NOMO-1 treated with DMSO at 0.1 percent for 48 hours (cell line): Measurements from ENCODE around the gene SBNO2.

Experiments used
- DNase-seq: peaks from one replicate; lab custom pipeline; 2025; ENCODE audit not compliant: unreplicated experiment; lab: John Stamatoyannopoulos, UW

The SBNO2 gene

GRCh38 chr19:1091544-1092175, 82.4 kb downstream of the SBNO2 start:
- DNase-seq: no peak

- DNase-seq: no peak
These were observed 83.1 kb downstream of the SBNO2 start for GRCh38 chr19:1090731-1091543.

GRCh38 chr19:1089891-1090290, 84.2 kb downstream of the SBNO2 start:
- no peak for DNase-seq

- DNase-seq: no peak
These were observed 84.8 kb downstream of the SBNO2 start for GRCh38 chr19:1089126-1089771.

- DNase-seq: no peak
These were observed 85.6 kb downstream of the SBNO2 start for GRCh38 chr19:1088416-1089010.

DNA sequence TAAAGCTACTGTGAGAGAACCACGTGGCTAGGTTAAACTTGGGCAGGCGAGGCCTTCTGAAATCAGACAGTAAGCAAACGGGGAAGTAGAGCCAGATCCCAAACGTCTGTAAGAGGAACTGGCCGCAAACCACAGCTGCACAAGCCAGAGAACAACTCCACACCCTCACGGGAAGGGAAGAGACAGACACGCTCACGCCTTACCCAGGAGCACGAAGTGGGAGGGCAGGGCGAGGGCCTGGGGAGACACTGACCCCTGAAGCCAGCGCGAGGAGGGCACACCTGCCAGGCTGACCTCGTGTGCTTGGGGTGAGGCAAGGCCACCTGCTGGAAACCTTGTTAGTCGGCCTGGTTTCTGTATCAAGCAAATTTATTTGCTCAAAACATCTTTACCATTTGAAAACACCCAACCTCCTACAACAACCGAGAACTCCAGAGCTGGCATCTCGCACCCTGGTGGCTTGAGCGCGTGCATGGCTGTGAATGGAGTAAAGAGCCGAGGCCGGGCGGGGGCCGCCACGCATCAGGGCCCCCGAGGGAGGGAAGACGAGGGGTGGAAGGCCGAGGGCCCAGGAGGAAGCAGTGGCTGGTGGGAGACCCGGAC, 86.2 kb downstream of the SBNO2 start:
- DNase-seq: peak; percentile 96

- DNase-seq: no peak
These were observed 87.5 kb downstream of the SBNO2 start for GRCh38 chr19:1086613-1087012.

GRCh38 chr19:1085676-1086442, 88.2 kb downstream of the SBNO2 start:
- no peak for DNase-seq

GRCh38 chr19:1085053-1085658, 88.9 kb downstream of the SBNO2 start:
- DNase-seq: no peak

- DNase-seq: no peak
These were observed 89.8 kb downstream of the SBNO2 start for GRCh38 chr19:1084024-1084868.

- no peak for DNase-seq
These were observed 90.9 kb downstream of the SBNO2 start for GRCh38 chr19:1082928-1083816.

DNA sequence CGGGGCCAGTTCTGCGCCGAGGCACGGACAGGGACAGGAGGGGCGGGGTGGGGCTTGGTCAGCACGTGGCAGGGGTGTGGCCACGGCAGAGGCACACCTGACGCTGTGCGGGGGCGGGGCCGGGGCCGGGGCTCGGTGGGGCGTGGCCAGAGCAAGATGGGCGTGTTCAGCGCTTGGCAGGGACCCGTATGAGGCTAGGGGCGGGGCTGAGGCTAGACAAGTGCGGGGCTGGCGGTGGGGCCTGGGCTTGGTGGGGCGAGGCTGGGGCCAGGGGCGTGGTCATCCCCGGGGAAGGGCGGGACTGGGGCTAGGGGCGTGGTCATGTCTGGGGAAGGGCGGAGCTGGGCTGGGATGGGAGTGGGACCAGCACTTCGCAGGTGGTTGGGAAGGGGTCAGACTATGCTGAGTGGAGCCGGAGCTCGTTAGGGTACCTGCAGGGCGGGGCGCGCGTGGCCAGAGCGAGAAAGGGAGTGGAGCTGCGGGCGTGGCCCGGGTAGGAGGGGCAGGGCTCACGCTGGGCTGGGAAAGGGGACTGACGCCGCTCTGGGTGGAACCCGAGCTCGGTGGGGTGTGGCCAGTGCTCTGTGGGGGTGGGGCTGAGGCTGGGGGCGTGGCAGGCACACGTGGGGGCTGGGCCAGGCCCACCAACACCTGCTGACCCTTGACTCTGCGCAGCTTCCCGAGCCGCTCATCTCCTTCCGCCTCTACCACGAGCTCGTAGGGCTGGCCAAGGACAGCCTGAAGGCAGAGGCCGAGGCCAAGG, 91.7 kb downstream of the SBNO2 start:
- DNase-seq: peak; percentile 60

- no peak for DNase-seq
These were observed 92.5 kb downstream of the SBNO2 start for GRCh38 chr19:1081301-1082164.

- no peak for DNase-seq
These were observed 93.5 kb downstream of the SBNO2 start for GRCh38 chr19:1080360-1081161.

- DNase-seq: no peak
These were observed 94.4 kb downstream of the SBNO2 start for GRCh38 chr19:1079566-1080111.
